Measurements from ENCODE around the gene RASSF8. TPM values are rescaled to one million over a fixed set of nuclear protein-coding genes. Genes with fewer than 3 reads are reported as not detected.

Gene RASSF8
- total RNA-seq, 1 experiment from 2014 or later, result 9.2 TPM

- no peaks in the 10 kb centered on the region for H3K9me3 ChIP-seq (ENCODE audit: control insufficient read depth in 1 of 2, insufficient read depth in 1 of 2, low read depth in 1 of 2, low read length in 2 of 2)
- ChIA-PET RAD21 (ENCODE audit: low non-redundant PET in 1 of 2, low total read pairs in 2 of 2, uncharacterized antibody in 2 of 2, unreplicated experiment in 2 of 2) (interaction anchor here in 1 of 2 experiments (1.9 kb wide), 1 partner anchor 580 kb away, joined by 5 read pairs; no protein-coding TSS in a partner anchor), POLR2A (interaction anchor here (0.6 kb wide), 1 partner anchor 43 kb away, joined by 5 read pairs; no protein-coding TSS in a partner anchor), CTCF (interaction anchor here (0.7 to 3.9 kb wide), 3 partner anchors 58 to 580 kb away, joined by 3 to 26 read pairs (median 14); no protein-coding TSS in a partner anchor)
- ATAC-seq, result no peak
- H3K9ac ChIP-seq (ENCODE audit: low read length), result 0 out of 2 replicates have a peak overlapping the region, but pooled peaks have one; percentile 15
- peaks cover 11 to 46% of the 10 kb centered on the region in 2 experiments for H3K4me1 ChIP-seq (ENCODE audit: control insufficient read depth in 1 of 2, insufficient read depth in 2 of 2, low read length in 2 of 2)
- no peak for DNase-seq (ENCODE audit: low read depth, low spot score)
- no peak overlapping the region for H3K27ac ChIP-seq (ENCODE audit: low read depth, low read length)
- H3K27me3 ChIP-seq (ENCODE audit: insufficient read depth, low read length), result peaks cover 5% of the 10 kb centered on the region; the same call in 1 of the 2 replicates
- H3K36me3 ChIP-seq (ENCODE audit: control insufficient read depth in 1 of 2, insufficient read depth in 2 of 2, low read length in 2 of 2), result no peaks in the 10 kb centered on the region
- H2AFZ ChIP-seq (ENCODE audit: low read depth, low read length, poor library complexity, severe bottlenecking), result no peak overlapping the region
- H3K9me2 ChIP-seq (ENCODE audit: insufficient read depth), result no peaks in the 10 kb centered on the region
- TF ChIP-seq CBX3 (IDR thresholded peaks at IDR 0.05; ENCODE audit: low read depth), result no peak
- no peak for TF ChIP-seq SRF (IDR thresholded peaks at IDR 0.05; ENCODE audit: low read depth)
- TF ChIP-seq JUND (IDR thresholded peaks at IDR 0.05), result no peak
- no peak for TF ChIP-seq EZH2 (IDR thresholded peaks at IDR 0.05)
- no peak for TF ChIP-seq ATF3 (IDR thresholded peaks at IDR 0.05)
- TF ChIP-seq CEBPB (IDR thresholded peaks at IDR 0.05; ENCODE audit: low read depth), result no peak
- TF ChIP-seq FOSL1 (IDR thresholded peaks at IDR 0.05; ENCODE audit: low read depth), result no peak
- TF ChIP-seq, protein P1, sequence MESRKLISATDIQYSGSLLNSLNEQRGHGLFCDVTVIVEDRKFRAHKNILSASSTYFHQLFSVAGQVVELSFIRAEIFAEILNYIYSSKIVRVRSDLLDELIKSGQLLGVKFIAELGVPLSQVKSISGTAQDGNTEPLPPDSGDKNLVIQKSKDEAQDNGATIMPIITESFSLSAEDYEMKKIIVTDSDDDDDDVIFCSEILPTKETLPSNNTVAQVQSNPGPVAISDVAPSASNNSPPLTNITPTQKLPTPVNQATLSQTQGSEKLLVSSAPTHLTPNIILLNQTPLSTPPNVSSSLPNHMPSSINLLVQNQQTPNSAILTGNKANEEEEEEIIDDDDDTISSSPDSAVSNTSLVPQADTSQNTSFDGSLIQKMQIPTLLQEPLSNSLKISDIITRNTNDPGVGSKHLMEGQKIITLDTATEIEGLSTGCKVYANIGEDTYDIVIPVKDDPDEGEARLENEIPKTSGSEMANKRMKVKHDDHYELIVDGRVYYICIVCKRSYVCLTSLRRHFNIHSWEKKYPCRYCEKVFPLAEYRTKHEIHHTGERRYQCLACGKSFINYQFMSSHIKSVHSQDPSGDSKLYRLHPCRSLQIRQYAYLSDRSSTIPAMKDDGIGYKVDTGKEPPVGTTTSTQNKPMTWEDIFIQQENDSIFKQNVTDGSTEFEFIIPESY (IDR thresholded peaks at IDR 0.05; ENCODE audit: extremely low read depth, insufficient replicate concordance, low read length), result no peak
- TF ChIP-seq SP1 (IDR thresholded peaks at IDR 0.05; ENCODE audit: low read depth), result no peak
- TF ChIP-seq EGR1 (IDR thresholded peaks at IDR 0.05; ENCODE audit: low read depth), result no peak
- TF ChIP-seq TCF7L2 (IDR thresholded peaks at IDR 0.05; ENCODE audit: borderline replicate concordance, extremely low read depth, insufficient read depth, insufficient read length), result no peak
- TF ChIP-seq ZFX (IDR thresholded peaks at IDR 0.05), result no peak
- TF ChIP-seq, protein P2, sequence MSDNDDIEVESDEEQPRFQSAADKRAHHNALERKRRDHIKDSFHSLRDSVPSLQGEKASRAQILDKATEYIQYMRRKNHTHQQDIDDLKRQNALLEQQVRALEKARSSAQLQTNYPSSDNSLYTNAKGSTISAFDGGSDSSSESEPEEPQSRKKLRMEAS (IDR thresholded peaks at IDR 0.05), result no peak
- TF ChIP-seq RAD21 (IDR thresholded peaks at IDR 0.05; ENCODE audit: low read depth), result no peak
- no peak for TF ChIP-seq POLR2AphosphoS5 (IDR thresholded peaks at IDR 0.05; ENCODE audit: low read depth, low read length)
- no peak for TF ChIP-seq EZH2phosphoT487 (IDR thresholded peaks at IDR 0.05; ENCODE audit: borderline replicate concordance)
- TF ChIP-seq ZNF274 (IDR thresholded peaks at IDR 0.05; ENCODE audit: low read depth, low read length), result no peak
- TF ChIP-seq, protein P3, sequence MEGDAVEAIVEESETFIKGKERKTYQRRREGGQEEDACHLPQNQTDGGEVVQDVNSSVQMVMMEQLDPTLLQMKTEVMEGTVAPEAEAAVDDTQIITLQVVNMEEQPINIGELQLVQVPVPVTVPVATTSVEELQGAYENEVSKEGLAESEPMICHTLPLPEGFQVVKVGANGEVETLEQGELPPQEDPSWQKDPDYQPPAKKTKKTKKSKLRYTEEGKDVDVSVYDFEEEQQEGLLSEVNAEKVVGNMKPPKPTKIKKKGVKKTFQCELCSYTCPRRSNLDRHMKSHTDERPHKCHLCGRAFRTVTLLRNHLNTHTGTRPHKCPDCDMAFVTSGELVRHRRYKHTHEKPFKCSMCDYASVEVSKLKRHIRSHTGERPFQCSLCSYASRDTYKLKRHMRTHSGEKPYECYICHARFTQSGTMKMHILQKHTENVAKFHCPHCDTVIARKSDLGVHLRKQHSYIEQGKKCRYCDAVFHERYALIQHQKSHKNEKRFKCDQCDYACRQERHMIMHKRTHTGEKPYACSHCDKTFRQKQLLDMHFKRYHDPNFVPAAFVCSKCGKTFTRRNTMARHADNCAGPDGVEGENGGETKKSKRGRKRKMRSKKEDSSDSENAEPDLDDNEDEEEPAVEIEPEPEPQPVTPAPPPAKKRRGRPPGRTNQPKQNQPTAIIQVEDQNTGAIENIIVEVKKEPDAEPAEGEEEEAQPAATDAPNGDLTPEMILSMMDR (IDR thresholded peaks at IDR 0.05 in 2 of 3, conservative IDR thresholded peaks at IDR 0.05 in 1 of 3; ENCODE audit: borderline replicate concordance in 1 of 3, insufficient read depth in 1 of 3, low read depth in 2 of 3, low read length in 2 of 3), result no peak
- TF ChIP-seq YY1 (IDR thresholded peaks at IDR 0.05; ENCODE audit: extremely low read depth, insufficient replicate concordance, low read depth, low read length), result no peak
- intact Hi-C loops (cut with micrococcal nuclease), result loop anchor here (10.0 kb wide), 1 partner anchor 183 kb away; no protein-coding TSS in a partner anchor
- H4K20me1 ChIP-seq (ENCODE audit: insufficient read depth), result no peaks in the 10 kb centered on the region
- H3K79me2 ChIP-seq (ENCODE audit: insufficient read depth, low read length), result no peaks in the 10 kb centered on the region
- H3K4me2 ChIP-seq (ENCODE audit: low read length), result peak overlapping the region; percentile 86
- peak overlapping the region; percentile 31 to 61 for H3K4me3 ChIP-seq (replicated peaks in 1 of 2; ENCODE audit: low read depth in 1 of 2, low read length in 2 of 2)
- BruUV-seq (replicated peaks), result no TSS peak
These were observed 163.0 kb downstream of the RASSF8 start for GRCh38 chr12:26121323-26122060.

Measured in HCT116 (cell line).